Fibroblast of upper back skin (primary cell): ENCODE results near the gene DR1.

ENCODE experiments used
- DNase-seq: peaks from one replicate; pipeline ENCODE4 v3.0.0-alpha.2; 2013

DR1 gene

GRCh38 chr1:93345633-93346420 lies at the start of gene DR1:
Gene DR1 (plus strand): TSS chr1:93345907. CDS start chr1:93346646, 739 bp downstream.
- DNase-seq: peak; percentile 95

GRCh38 chr1:93296555-93297154 lies 49.1 kb upstream of the DR1 start:
- DNase-seq: no peak

- no peak for DNase-seq
These were observed 44.6 kb upstream of the DR1 start for GRCh38 chr1:93301131-93301530.

DNA sequence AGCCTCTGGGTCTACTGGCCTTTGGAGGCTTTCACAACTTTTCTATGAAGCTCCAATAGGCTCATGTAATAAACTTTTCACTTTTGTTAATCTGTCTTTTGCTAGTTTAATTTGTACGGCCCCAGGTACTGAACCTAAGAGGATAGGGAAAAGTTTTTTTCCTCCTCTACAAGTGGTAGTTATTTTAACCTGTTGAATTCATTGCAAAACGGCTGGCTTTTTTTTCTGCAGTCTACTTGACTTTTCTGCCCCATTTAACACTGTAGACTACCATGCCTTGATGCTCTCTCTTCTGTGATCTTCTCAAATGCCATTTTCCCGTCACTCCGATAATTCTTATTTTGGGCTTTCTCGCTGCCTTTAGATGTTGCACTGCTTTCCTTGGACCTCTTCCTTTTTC lies 43.6 kb upstream of the DR1 start:
- DNase-seq: no peak

DNA sequence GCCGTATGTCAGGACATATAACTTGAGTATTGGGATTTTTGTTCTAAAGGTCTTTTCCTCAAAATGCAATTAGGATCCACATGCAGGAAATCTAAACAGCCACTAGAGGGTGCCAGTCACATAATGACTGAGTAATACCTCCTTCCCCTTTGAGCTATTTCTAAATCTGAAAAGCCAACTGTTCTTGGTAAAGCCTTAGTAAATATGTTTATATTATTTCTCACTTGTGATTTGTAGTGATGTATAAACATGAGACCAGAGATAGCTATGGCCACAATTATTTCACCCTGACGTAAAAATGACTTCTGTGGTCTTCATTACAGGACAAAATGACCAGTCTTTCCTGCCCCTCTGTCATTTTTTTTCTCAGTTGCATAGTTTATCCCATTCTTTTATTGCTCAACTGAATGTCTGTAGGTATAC lies 41.0 kb upstream of the DR1 start:
- DNase-seq: peak; percentile 69

DNA sequence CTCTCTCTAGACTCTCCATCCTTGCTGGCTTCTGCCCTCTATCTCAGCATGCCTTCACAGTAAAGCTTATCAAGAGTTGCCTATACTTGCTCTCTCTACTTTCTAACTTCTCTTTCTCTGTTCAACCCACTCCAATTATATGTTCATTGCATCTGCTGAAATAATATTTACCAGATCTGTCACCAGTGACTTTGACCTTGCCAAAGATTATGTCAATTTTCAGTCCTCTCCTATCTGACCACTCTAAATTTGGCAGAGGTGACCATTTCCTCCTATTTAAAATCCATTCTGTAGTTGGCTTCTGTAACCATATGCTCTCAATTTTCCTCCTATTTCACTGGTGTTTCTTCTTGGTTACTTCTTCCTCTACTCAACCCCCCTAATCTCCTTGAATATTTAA lies 38.8 kb upstream of the DR1 start:
- no peak for DNase-seq

GRCh38 chr1:93313026-93313425 lies 32.7 kb upstream of the DR1 start:
- DNase-seq: no peak

GRCh38 chr1:93317207-93317606 lies 28.5 kb upstream of the DR1 start:
- no peak for DNase-seq

GRCh38 chr1:93317943-93318342 lies 27.8 kb upstream of the DR1 start:
- DNase-seq: no peak

DNA sequence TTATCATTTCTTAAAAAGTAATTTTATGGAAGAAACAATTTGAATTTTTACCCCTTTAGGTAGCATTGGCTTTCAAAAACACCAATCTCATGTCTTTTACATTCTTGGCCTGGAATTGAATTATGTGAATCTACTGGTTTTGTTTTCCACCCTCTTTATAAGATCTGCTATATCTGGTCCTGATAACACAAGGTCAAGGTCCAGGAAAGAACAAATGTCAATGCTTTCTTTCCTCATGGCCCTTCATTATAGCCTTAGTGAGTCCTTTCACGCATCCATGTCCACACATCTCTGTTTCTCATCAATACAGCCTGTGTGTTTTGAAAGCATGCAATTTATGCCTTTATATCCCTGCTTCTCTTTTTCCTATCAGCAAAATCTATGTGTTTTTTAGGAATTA lies 24.0 kb upstream of the DR1 start:
- DNase-seq: no peak

DNA sequence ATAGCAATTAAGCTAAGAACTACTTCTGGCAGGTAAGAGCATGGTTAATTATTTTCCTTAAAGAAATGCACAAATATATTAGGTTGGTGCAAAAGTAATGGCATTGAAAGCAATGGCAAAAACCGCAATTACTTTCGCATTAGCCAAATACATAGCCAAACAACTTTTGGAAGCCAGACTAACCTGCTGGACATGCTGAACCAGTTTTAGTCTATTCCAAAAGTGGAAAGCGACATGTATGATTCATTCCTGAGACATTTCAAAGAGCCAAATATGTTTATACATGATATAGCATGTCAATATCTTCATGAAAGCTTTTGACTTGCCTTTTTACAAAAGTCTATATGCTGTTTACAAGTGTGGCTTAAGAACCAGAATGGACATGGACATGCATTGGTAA lies 23.4 kb upstream of the DR1 start:
- no peak for DNase-seq

- no peak for DNase-seq
These were observed 22.4 kb upstream of the DR1 start for GRCh38 chr1:93323185-93323820.

- DNase-seq: peak; percentile 75
These were observed 20.9 kb upstream of the DR1 start for GRCh38 chr1:93324486-93325464.

DNA sequence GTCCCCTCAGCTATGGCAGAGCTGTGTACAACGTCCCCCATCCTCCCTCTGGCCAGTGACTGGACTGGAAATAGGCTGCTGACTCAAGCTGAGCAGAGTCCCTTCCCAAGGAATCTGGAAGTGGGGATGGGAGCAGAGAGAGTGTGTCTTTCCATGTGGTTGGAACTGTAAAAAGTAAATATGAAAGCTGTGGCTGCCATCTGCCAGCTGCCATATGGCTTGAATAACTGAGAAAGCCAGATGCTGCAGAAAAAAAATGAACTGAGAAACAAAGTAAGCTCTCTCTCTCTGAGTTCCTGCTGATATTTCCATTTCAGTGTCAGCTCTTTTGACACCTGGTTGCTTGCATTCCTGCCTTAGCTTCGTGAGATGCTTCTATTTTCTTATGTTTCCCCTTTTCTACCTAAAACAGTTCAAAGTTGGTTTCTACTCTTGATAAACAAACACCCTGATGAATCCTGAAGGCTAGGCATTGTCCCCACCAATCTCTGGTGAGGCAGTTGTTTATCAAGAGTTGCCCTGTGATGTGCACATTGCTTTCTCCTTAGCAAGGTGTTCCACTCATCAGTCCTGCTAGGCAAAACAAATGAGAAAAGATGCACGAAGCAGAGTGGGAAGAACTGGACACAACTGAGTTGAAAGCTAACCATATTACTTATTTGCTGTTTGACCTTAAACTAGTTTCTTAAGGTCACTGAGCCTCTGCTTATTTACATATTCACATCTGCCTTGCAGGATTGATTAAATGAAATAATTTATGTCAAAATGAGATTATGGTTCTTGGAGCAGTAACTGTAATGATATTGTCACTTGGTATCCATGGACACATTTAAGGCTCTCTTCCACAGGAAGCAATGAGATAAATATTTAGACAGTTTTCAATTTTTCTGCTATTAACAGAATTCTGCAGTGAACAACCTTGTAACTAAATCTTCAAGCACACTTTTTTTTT lies 16.6 kb upstream of the DR1 start:
- peak; percentile 72 for DNase-seq

GRCh38 chr1:93330196-93330595 lies 15.5 kb upstream of the DR1 start:
- DNase-seq: no peak

- DNase-seq: no peak
These were observed 15.1 kb upstream of the DR1 start for GRCh38 chr1:93330617-93331016.

GRCh38 chr1:93331412-93331811 lies 14.3 kb upstream of the DR1 start:
- DNase-seq: peak; percentile 49

DNA sequence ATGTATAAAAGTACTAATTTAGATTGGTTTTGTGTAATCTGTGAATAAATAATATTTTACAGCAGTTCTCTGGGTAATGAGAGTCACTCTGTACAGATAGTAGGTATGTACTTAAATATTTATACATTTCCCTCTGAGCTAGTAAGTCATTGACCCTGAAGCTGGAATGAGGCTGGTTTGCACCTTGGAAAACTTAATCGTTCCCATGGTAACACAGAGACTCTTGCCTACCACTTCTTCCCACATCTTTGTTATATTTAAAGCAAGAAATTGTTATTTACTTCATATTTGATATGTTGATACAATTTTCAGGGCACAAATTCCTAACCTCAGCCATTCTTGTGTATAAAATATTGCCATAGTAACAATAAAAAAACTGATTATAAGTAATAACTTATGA lies 13.3 kb upstream of the DR1 start:
- no peak for DNase-seq

DNA sequence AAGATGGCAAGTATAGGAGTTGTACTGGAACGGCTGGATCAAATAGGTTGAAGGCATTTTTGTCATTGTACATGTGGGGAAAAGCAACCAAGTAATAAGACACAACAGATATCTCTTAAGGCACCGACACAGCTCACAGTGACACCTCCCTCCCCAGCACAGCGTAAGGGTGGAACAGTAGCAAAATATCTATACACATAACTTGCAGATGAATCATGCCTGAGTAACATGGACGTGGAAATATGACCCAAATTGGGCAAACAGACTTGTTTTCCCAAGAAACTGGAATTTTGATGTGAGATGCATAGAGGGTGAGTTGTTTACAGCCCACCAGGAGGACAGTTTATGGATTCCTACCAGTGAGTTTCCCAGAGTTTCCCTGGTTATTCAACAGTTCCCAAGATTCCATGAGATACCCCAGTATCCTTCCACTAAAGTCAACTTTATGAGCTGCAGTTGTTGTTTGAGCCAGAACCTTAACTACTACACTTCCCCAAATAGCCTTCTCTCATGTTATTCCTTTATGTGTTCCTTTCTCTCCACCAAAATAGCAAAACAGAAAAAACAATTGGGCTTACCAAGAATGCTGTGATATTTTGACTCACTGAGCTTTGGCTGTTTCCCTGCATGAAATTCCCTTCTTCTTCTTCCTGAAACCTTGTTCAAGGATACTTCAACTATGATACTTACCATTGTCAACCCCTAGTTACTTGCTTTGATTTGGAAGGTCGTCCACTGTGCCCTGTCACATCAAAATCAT lies 7.1 kb upstream of the DR1 start:
- DNase-seq: peak; percentile 93

- no peak for DNase-seq
These were observed 6.5 kb upstream of the DR1 start for GRCh38 chr1:93339171-93339697.

GRCh38 chr1:93340090-93340489 lies 5.6 kb upstream of the DR1 start:
- no peak for DNase-seq
